Omental fat pad (tissue), 4 donors: Measurements from ENCODE around the gene NRCAM. TPM values are rescaled to one million over a fixed set of nuclear protein-coding genes. Genes with fewer than 3 reads are reported as not detected.

Experiments
- ATAC-seq: fragments of 150-250 bp; one replicate; pipeline ENCODE4 v1.9.1; 2016; ENCODE audit warnings: mild to moderate bottlenecking, moderate library complexity; ENCODE audit not compliant: low FRiP score
- DNase-seq: peaks from one replicate; pipeline ENCODE4 v3.0.0-alpha.2; 2019; ENCODE audit warnings: low spot score
- total RNA-seq, 4 donors: library from RNA; depleted of rRNA; stranded (reverse); fragments of >200 nt; gene quantifications; one replicate each; pipeline ENCODE4 v1.1.0, GENCODE V29; 2016
- TF ChIP-seq, protein P1 (sequence below), 3 donors: fragments of 450-650 bp; IDR thresholded peaks; one replicate each; pipeline ENCODE4 v1.5.1; 2016 to 2017; ENCODE audit warnings: antibody characterized with exemption in 3 of 3, mild to moderate bottlenecking in 3 of 3, moderate library complexity in 2 of 3

Gene NRCAM
- total RNA-seq, 4 donors from 2014 or later: 1.9 to 6.5 (median 4.6) TPM

DNA sequence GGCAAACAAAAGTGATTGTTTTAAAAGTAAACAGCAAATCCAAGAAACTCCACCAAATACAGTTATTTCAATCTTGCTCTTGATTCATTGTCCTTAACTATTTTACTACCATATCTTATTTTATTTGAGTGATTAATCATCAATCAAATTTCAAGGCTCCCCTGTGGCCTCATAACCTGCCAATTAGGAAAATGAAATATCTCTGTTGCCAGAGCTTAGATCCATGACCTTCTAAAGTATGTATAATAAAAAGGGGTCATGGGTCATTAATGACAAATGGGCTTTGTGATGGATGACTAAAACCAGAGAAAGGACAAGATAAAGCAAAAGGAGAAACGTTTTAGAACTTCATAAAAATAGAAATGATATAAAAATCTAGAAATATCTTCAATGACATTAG lies 28.5 kb downstream of the NRCAM start:
- no peak for ATAC-seq
- TF ChIP-seq, protein P1, sequence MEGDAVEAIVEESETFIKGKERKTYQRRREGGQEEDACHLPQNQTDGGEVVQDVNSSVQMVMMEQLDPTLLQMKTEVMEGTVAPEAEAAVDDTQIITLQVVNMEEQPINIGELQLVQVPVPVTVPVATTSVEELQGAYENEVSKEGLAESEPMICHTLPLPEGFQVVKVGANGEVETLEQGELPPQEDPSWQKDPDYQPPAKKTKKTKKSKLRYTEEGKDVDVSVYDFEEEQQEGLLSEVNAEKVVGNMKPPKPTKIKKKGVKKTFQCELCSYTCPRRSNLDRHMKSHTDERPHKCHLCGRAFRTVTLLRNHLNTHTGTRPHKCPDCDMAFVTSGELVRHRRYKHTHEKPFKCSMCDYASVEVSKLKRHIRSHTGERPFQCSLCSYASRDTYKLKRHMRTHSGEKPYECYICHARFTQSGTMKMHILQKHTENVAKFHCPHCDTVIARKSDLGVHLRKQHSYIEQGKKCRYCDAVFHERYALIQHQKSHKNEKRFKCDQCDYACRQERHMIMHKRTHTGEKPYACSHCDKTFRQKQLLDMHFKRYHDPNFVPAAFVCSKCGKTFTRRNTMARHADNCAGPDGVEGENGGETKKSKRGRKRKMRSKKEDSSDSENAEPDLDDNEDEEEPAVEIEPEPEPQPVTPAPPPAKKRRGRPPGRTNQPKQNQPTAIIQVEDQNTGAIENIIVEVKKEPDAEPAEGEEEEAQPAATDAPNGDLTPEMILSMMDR (IDR thresholded peaks at IDR 0.05): no peak
- no peak for DNase-seq

DNA sequence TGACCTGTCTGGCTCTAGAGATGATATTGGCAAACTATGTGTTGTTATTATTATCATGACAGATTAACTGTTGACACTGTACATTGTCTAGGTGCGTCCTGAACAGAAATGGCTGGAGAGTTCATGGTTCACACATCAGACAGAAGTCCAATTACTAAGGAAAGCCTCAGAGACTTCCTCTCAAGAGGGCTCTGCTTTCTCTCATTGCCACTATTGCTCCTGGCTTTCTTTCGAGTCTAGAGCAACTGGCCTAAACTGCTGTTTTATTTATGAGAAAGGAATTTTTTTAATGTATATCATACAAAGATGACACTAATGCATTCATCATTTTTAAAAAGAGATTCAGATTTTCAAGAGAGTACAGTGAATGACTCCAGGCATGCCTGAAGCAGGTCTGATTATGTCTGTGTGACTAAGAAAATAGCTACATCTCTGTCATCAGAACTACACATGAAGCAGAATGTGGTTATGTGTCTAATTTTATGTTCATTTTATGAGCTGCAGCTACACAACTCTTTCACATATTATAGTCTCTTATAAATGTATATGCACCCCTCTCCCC lies 30.4 kb downstream of the NRCAM start:
- TF ChIP-seq, protein P1 (IDR thresholded peaks at IDR 0.05): no peak
- no peak for DNase-seq
- ATAC-seq: no peak

DNA sequence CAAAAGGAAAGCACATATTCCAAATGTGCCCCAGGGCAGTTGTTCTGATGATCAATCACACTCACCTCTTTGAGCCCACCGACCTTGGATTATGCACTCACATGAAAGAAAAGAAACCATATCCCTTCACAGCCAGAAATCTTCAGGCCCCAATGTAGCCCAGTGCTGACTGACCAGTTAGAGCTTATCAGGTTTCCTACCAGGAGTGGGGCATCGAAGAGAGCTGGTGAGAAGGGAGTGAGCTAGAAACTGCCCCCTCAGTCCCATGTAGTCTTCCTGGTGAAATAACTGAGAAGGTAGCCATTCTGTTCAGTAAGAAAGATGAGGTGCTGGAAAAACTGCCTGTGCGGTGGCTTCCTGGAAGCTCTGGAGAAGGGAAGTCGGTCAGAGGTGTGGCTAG lies 32.2 kb downstream of the NRCAM start:
- DNase-seq (no peak), ATAC-seq (no peak)
- TF ChIP-seq, protein P1 (IDR thresholded peaks at IDR 0.05): no peak

DNA sequence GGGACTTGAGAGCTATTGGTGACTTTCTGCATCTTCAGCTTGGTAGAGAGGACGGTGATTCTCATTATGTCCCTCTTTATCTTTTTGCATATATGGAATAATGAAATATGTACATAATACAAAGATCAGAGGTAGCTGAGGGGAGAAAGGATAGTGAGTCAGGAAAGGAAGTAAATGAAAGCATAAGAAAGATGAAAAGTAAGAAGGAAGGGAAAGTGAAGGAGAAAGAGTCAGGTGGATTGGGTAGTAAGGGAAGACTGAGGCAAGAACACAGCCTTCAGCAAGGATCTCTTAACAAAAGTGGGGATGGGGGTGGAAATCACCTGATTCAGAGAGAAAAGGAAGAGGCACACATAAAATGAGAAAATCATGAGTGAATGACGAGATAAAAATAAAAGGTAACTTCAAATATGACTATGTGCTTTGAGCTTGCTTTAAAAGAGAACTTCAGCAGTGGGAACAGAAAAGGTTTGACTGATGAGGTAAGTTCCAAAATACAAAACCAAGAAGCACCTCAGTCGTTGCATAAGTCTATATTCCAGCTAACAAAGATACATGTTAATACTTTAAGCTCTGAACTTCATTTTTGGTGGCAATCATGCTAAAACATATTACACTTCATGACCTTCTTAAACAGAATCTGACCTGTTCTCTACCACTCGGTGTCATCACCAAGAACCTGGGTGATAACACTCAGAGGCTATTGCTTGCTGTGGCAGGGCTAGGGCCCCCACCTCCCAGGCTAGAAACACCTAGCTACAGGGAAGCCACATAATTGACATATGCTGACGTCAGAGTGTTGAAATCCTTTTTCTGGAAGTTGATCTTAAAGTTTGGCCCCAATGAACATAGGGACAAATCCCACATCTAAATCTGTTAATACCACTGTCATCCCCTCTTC lies 32.9 kb downstream of the NRCAM start:
- no peak for ATAC-seq
- TF ChIP-seq, protein P1 (IDR thresholded peaks at IDR 0.05): no peak
- DNase-seq: no peak

DNA sequence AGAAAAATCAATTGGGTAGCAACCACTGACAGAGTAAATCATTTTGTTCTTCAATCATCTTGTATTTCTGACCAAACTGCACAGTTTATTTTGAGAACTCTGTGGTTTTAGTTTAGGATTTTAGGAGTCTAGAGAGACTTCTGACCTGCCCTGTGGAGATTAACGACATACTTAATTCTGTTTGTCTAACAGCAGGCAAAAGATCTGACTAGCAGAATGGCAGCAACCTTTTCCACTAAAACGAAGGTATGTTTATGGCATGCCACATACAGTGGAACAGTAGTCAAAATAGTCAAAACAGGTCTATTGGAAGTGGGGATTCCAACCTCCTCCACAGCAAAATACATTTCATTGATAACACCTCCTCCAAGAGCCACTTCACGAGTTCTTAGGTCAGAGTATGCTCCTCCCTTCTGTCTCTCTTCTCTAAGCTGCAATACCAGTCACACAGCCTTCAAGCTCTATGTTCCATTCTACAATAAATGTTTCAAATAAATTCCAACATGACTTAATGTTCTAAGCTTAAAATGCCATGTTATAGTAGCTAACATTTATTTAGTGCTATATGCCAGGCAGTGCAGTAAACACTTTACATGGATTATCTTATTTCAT lies 34.4 kb downstream of the NRCAM start:
- TF ChIP-seq, protein P1 (IDR thresholded peaks at IDR 0.05): no peak
- DNase-seq (no peak), ATAC-seq (no peak)

DNA sequence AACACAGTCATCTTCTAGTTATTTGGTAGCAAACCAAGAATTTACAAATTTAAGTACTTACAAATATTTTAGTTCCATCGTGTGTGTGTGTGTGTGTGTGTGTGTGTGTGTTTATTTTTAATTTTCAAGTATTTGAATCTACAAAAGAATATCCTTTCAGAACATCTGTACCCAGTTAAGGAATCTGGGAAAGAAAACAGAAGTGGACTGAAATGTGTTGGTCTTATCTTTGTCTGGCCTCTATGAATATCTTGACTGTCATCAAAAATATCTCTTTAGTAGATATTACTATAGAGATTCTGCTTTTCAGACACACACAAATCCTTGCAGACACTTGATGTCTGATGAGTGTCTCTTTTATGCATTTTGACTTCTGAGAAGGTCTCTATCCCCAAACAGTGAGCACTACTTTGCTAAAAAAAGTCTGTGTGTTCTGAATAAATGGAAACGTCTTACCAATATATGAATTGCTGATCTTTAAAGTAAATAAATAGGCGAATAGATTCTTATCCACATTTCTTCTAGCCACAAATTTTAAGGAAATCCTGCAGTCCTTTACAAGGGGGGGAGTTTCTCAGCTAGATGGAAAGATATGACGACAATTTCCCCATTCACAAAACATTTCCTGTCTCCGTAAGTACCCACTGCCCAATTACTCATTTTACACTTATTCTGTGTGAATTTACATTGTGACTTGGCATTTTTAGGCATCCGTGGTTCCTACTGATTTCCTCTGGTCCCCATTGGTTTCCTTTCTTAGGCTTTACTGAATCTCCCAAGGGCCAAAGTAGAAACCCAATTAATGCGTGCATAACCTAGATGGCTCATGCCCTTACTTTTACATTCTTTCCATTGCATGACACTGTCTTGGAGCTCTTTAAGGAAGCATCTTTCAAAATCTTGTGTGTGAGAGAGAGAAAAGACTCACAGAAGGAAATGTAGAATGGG lies 36.0 kb downstream of the NRCAM start:
- no peak for DNase-seq
- TF ChIP-seq, protein P1 (IDR thresholded peaks at IDR 0.05): no peak
- ATAC-seq: no peak
